Measurements from ENCODE around the gene PLEKHN1.
"Not testable (repeated sequence)": the region's sequence is repeated elsewhere in the genome, so short reads cannot be mapped to it uniquely, and the experiment has no call there.

Gene PLEKHN1

DNA sequence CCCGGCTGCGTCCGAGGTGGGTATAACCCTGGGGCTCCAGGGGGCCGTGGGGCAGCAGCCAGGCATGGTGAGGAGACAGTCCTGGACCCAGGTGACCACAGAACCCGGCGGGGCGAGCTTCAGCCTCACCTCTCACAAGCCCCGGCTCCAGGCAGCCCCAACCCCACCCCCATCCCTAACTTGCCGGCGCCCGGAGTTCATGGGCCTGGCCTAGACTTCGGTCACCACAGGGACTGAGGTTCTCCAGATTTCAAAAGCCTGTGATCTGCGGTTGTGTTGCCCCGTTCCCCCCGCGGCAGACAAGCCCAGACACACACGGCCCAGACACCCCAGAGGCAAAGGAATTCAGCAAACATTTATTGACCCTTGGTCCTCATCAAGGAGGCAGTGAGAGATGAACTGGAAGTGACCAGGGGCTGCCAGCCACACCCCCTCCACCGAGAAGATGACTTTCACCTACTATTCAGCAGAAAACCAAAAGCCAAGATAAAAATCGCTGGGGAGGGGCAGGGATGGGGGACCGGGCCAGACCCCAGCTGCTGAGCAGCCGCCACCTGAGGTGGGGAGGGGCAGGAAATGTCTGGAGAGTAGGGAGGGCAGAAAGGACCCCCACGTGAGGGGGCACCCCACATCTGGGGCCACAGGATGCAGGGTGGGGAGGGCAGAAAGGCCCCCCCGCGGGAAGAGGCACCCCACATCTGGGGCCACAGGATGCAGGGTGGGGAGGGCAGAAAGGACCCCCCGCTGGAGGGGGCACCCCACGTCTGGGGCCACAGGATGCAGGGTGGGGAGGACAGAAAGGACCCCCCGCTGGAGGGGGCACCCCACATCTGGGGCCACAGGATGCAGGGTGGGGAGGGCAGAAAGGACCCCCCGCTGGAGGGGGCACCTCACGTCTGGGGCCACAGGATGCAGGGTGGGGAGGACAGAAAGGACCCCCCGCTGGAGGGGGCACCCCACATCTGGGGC lies 29.7 kb downstream of the PLEKHN1 start:
- DNase-seq (ENCODE audit: low spot score), result no peak

DNA sequence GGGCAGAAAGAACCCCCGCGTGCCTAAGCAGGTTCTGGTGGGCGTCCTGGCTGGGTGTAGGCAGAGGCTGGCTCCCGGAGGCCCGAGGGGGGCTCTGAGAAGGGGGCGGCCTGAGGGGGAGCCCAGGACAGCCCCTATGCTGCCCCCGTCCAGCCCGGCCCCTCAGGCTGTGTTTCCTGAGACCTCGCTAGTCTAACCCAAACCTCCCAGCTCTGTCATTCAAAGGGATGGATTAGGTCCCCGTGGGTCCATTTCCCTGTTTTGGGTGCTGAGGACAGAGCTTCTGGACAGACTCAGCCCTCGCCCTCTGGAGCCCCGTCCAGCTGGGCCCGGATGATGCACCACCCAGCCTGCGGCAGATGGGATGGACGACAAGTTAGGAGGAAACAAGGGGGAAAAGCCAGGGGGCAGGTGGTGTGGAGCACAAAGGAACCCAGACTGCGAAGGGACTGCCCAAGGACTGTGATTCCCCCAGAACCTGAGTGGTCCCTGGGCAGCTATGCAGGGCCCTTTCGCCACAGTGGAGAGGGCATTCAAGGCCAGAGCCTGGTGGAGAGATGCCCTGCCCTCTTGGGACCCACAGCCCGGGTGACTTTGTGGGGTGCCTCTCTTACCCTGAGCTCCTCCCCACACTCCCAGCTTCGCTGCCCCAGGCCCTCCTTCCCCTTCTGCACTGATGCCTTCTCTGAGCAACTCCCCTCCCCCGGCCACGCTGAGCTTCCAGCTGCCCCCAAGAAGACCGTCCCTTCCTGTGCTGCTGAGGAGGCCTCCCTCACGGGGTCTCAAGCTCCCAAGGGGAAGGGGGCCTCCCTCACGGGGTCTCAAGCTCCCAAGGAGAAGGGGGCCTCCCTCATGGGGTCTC lies 30.8 kb downstream of the PLEKHN1 start:
- no peak for DNase-seq (ENCODE audit: low spot score)

DNA sequence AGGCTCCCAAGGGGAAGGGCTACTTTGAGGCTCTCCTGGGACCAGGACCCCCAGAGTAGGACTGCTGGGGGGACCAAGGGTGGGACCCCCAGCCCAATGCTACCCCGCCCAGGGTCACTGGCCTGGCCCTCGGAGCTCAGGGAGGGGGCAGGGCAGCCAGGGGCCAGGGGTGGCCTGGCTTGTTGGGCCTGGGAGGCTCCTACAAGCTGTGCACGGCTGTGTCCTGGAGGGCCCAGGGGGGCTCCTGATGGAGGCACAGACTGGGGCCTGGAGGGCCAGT lies 31.4 kb downstream of the PLEKHN1 start:
- DNase-seq (ENCODE audit: low spot score), result no peak

GRCh38 chr1:997993-998744 lies 31.9 kb downstream of the PLEKHN1 start:
- no peak for DNase-seq (ENCODE audit: low spot score)

DNA sequence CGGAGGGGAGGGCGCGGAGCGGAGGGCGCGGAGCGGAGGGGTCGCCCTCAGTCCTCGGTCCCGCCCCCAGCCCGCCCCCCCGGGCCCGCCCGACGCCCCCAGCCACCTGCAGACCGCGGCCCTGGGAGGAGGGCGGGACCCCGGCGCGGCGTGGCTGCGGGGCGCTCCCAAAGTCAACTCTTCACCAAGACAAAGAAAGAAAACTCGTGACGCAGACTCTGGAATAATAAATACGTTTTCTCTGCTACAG lies 32.4 kb downstream of the PLEKHN1 start:
- no peak for DNase-seq (ENCODE audit: low spot score)

- DNase-seq (ENCODE audit: low spot score), result no peak
Observed at GRCh38 chr1:998995-999724, 32.9 kb downstream of the PLEKHN1 start.

- DNase-seq (ENCODE audit: low spot score), result peak; percentile 79
Observed at GRCh38 chr1:999725-1000356, 33.6 kb downstream of the PLEKHN1 start, which contains the start of gene HES4. TSS of gene HES4 (minus strand) at chr1:1000097. CDS start at chr1:999973, 124 bp downstream.

GRCh38 chr1:1000357-1001056 lies 34.2 kb downstream of the PLEKHN1 start:
- DNase-seq (ENCODE audit: low spot score), result peak; percentile 61

GRCh38 chr1:1001057-1001783 lies 34.9 kb downstream of the PLEKHN1 start:
- no peak for DNase-seq (ENCODE audit: low spot score)

GRCh38 chr1:1003618-1004419 lies 37.5 kb downstream of the PLEKHN1 start:
- no peak for DNase-seq (ENCODE audit: low spot score)

DNA sequence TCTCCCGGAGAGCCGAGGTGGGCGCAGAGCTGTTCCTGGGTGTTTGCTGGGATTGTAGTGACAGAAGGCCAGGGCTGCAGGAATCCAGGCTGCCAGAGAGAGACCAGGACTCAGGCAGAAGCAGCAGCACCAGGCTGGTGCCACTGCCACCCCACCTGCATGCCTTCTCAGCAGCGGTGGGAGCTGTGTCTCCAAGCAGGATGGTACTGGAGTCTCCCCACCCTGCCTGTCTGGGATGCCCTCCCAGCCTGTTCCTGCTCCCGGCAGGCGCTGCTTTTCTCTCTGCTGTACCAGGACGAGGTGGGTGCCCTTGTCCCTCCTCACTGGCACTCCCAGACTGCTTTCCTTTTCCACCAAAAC lies 38.1 kb downstream of the PLEKHN1 start:
- DNase-seq (ENCODE audit: low spot score), result no peak

DNA sequence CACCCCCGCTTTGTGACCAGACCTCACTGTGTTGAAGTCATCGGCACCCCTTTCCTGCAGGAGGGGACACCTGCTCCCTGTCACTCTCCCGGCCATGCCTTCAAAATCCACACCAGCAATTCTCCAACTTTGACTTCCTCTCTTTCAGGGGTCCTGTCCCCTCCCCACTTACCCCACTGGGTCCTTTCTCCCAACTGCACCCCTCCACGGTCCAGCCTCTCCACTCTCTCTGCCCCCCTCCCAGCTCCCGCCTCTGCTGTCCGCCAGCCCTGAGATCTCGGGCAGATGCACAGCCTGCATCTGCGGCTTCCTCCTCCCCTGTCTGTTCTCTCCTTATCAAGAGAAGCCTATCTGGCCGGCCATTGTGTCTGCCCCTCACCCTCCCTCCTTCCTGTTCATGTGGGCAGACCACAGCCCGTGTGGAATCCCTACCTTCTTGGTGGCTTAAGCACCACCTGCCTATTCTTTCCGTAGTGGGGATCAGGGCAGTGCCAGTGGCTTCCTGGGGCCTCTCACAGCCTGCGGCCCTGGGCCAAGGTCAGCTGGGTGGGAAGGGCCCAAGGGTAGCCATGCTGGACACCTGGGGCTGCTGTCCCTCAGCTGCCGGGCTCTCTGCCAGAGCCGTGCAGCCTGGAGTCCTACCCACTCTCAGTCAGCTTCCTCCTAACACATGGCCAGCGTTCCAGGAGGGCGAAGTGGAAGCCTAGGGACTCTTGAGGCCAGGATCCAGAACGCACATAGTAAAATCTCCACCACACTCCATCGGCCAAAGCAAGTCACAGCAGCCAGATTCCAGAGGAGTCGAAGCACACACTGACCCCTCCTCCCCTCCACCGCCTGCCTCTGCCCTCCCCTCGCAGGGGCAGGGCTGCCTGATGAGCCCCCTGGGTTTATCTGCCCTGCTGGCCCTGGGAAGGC lies 38.8 kb downstream of the PLEKHN1 start:
- DNase-seq (ENCODE audit: low spot score), result no peak

GRCh38 chr1:1005774-1006304 lies 39.6 kb downstream of the PLEKHN1 start:
- DNase-seq (ENCODE audit: low spot score), result no peak

DNA sequence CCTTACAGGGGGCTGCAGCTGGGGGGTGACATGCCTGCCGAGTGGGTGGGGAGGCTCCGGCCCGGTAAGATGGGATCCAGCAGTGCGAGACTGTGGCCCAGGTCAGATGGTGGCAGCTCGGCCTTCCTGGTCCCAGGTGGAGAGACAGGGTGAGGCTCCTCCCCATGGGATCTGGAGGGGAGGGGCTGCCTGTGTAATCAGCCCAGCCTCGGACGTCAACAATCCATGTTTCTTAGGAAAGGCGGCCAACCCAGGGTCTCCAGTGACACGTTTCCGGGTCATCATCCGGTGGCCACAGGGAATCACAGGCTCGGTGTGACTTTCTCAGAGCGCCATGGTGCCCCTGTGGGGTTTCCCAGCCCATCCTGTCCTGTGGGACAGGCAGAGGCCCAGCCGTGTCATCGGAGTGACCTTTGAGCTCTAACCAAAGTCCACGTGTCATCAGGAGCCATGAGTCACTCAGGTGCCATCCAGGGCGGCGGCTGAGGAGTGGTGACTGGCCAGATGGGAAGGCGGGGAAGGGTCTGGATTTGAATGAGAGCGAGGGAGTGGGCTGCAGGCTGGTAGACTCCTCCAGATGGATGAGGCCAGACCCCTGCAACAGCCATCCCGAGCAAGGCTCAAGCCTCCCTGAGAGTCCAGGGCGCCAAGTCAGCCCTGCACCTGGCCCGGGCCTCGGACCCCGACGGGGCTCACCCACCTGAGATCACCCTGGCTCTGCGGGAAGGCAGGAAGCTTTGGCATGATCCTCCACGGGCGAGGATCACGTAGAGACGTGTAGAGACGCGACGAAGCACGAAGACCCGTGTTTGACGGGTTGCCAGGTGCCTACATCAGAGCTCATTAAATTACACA lies 40.2 kb downstream of the PLEKHN1 start:
- DNase-seq (ENCODE audit: low spot score), result no peak

DNA sequence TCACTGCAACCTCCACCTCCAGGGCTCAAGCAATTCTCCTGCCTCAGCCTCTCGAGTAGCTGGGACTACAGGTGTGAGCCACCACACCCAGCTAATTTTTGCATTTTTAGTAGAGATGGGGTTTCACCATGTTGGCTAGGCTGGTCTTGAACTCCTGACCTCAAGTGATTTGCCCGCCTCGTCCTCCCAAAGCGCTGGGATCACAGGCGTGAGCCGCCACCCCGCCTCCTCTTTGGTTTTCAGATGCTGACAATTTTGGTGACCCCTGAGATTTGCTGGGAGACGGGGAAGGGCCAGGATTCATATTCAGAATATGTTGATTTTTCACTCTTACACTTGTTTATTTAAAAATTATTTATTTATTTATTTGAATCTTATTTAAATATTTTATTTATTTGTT lies 43.8 kb downstream of the PLEKHN1 start:
- not testable (repeated sequence) for DNase-seq (ENCODE audit: low spot score)

DNA sequence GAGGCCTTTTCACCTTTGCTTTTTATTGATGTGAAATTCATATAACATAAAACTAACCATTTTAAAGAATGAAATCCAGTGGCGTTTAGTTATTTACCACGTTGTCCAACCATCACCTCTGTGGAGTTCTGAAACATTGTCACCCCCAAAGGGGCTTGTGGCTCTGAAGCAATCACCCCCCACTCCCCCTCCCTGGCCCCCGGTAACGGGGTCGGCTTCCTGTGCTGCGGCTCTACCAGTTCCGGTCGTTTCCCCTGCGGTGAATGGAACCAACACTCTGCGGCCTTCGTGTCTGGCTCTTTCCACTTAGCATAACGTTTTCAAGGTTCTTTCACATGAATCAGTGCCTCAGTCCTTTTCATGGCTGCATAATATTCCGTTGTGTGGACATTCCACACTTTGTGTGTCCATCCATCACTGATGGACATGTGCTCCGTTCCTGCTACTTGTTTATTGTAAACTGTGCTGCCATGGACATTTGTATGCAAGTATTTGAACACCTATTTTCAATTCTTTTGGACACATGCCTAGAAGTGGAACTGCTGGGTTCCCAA lies 45.2 kb downstream of the PLEKHN1 start:
- no peak for DNase-seq (ENCODE audit: low spot score)

DNA sequence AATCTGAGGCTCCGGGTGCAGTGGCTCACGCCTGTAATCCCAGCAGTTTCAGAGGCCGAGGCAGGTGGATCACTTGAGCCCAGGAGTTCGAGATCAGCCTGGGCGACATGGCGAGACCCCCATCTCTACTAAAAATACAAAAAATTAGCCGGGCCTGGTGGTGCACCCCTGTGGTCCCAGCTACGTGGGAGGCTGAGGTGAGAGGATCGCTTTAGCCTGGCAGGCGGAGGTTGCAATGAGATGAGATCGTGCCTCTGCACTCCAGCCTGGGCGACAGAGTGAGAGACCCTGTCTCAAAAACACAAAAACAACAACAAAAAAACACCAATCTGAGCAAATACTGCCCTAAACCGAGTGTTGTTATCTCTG lies 46.4 kb downstream of the PLEKHN1 start:
- DNase-seq (ENCODE audit: low spot score), result not testable (repeated sequence)

Measured in Ammon's horn (tissue), 1 donor.